Heart left ventricle (tissue), 13 donors: ENCODE data around the gene POLR3GL.

Source experiments
- POLR2A ChIP-seq, 2 donors: fragments of 450-650 bp; IDR thresholded peaks; one replicate each; pipeline ENCODE4 v1.6.1; 2017; ENCODE audit warnings: antibody characterized with exemption in 2 of 2, mild to moderate bottlenecking in 2 of 2, moderate library complexity in 2 of 2
- TF ChIP-seq, protein P1 (sequence below), 12 donors: fragments of 200-600 bp; sonication (generic) in 4 of 12; IDR thresholded peaks; one replicate each; pipeline versions ENCODE4 v1.5.0 to v1.8.0; 2018 to 2022; ENCODE audit warnings: antibody characterized with exemption in 12 of 12, mild to moderate bottlenecking in 5 of 12
- donor health status: ischemic (EF 13 %, LVEDD 7.1; RV severe dilation, severe dysfunction).
- donor health status: DM: no; HTN: yes; CAD: no.
- donor health status: DM: no; HTN: no; CAD: no.
- donor health status: ischemic (EF 25% LVEDD 6.9; RV normal size, moderate dysfunction).
- donor health status: ischemic (EF 25% LVEDD 5.7; RV mildly dilated, moderate dysfunction).
- donor health status: ischemic (EF 35%, LVEDD 5.7; RV mildly dilated, moderate dysfunction).
- donor health status: nonischemic (EF 11% LVEDD 7.7; RV severe dilation, severe dysfunction).
- donor health status: DM: yes; HTN: yes; CAD: no.
- donor health status: PGD.
- donor health status: ischemic (EF 29% LVEDD 5.4; RV normal size, mild dysfunction).
- donor health status: nonischemic (EF 23%, LVEDD 6.1; RV moderate dilation, normal function).

DNA sequence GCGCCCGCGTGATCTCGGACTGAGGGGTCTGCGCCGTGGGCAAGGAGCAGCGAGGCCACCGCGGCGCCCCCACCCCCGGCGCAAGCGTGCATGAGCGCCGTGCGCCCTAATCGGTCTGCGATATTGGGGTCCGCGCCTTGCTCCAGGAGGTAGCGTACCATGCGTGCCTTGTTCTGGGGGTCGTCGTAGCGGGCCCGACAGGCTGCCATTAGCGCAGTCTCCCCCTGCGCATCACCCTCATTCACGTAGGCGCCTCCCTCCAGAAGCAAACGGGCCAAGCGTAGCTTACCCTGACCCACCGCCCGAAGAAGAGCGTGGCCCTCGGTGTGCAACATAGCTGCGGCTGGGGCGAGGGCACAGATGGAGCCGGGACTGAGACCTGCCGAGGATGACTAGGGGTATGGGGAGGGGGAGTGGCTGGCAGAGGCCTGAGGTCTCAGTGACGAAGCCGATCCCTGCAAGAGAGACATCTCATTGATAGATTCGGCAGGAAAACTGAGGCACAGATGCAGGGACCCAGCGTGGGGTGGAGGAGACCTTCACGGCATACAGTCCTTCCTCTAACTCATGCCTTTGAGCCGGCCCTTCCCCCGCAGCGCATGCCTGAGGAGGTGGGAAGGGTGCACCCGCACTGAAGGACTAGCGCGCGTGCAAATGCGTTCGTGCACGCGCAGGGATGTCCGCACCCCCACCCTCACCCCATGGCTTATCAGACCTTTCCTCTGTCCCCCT, 2.9 kb upstream of the POLR3GL start:
- TF ChIP-seq, protein P1, sequence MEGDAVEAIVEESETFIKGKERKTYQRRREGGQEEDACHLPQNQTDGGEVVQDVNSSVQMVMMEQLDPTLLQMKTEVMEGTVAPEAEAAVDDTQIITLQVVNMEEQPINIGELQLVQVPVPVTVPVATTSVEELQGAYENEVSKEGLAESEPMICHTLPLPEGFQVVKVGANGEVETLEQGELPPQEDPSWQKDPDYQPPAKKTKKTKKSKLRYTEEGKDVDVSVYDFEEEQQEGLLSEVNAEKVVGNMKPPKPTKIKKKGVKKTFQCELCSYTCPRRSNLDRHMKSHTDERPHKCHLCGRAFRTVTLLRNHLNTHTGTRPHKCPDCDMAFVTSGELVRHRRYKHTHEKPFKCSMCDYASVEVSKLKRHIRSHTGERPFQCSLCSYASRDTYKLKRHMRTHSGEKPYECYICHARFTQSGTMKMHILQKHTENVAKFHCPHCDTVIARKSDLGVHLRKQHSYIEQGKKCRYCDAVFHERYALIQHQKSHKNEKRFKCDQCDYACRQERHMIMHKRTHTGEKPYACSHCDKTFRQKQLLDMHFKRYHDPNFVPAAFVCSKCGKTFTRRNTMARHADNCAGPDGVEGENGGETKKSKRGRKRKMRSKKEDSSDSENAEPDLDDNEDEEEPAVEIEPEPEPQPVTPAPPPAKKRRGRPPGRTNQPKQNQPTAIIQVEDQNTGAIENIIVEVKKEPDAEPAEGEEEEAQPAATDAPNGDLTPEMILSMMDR (IDR thresholded peaks at IDR 0.05), result no peak
- TF ChIP-seq POLR2A (IDR thresholded peaks at IDR 0.05), result no peak
